HG02763 (cell line): Measurements from ENCODE around the gene DUSP21.
"Not testable (repeated sequence)": the region's sequence is repeated elsewhere in the genome, so short reads cannot be mapped to it uniquely, and the experiment has no call there.

Experiments used
- ATAC-seq: cut with Tn5 transposase; IDR thresholded peaks from one replicate; pipeline ENCODE4 v1.9.1; 2021; ENCODE audit warnings: mild to moderate bottlenecking, moderate library complexity; ENCODE audit not compliant: unreplicated experiment

DUSP21 gene

DNA sequence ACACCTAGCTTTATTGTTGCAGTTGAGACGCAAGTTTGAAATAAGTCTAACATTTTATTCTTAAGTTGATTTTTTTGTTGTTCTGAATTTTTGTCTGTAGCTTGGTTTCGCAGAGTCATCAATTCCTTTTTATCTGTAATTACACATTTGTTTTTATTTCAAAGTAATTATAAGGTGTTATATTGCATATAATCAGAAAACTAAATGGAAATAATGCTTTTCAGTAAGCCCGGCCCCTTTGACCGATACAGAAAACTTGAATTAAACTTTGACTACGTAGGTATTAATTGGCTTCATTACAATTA is 31.3 kb downstream of the DUSP21 start:
- no peak for ATAC-seq

DNA sequence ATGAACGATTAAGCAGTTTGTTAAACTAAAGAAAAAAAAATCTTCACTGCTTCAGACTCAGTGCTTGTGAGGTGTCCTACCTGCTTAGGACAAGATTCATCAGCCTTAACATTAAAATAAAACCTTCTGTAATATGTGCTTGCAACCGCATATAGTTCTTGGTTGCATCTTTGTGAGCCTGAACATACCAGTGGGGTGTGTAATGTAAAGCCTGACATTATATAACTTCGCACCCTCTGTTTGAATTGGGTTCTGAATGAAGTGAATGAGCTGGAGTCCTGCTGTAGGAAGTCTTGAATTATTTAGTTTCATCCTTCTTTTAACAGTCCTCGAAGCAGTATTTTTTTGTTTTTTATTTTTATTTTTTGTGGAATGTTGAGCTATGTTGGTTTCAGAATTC is 32.3 kb downstream of the DUSP21 start:
- ATAC-seq: no peak

GRCh38 chrX:44876767-44877166 is 32.9 kb downstream of the DUSP21 start:
- no peak for ATAC-seq

- no peak for ATAC-seq
These were observed 35.0 kb downstream of the DUSP21 start for GRCh38 chrX:44878780-44879179.

- no peak for ATAC-seq
These were observed 37.7 kb downstream of the DUSP21 start for GRCh38 chrX:44881549-44881948.

DNA sequence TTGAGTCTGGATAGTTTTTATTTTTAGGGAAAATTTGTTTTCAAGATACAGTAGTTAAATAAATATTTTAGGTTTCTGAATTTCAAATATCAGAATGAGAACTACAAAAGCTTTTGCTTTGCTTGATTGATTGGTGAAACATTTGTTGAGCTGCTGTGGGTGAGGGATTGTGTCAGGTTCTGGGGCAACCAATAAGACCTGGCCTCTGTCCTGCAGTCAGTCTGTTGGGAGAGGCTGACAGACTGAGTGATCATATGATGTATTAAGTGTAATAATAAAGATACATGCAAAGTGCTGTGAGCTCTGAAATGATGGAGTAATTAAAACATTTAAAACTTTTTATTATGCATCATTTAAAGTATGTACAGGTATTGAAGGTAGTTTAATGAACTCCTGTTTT is 38.8 kb downstream of the DUSP21 start:
- ATAC-seq: no peak

DNA sequence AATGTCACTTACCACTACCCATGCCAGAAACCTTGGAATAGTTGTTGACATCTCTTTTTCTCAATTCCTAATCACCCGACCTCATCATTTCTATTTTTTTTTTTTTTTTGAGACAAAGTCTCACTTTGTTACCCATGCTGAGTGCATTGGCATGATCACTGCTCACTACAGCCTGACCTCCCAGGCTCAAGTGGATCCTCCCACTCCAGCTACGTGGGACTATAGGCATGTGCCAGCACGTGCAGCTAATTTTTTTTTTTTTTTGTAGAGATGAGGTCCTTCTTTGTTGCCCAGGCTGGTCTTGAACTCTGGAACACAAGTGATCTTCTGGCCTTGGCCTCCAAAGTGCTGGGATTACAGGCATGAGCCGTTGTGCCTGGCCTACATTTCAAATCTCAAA is 41.1 kb downstream of the DUSP21 start:
- ATAC-seq: no peak

DNA sequence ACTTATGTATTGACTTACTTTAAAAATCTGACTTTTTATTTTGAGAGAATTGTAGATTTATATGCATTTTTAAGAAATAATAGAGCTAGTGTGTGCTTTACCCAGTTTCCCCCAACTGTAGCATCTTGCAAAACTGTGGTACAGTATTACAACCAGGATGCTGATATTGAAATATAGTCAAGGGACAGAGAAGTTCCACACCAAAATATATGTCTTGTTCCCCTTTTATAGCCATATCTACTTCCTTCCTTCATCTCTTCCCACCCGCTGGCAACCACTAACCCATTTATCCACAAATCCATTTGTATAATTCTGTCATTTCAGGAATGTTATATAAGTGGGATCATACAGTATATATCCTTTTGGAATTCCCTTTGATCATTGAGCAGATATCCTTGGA is 46.0 kb downstream of the DUSP21 start:
- no peak for ATAC-seq

- no peak for ATAC-seq
These were observed 46.4 kb downstream of the DUSP21 start for GRCh38 chrX:44890247-44890646.

DNA sequence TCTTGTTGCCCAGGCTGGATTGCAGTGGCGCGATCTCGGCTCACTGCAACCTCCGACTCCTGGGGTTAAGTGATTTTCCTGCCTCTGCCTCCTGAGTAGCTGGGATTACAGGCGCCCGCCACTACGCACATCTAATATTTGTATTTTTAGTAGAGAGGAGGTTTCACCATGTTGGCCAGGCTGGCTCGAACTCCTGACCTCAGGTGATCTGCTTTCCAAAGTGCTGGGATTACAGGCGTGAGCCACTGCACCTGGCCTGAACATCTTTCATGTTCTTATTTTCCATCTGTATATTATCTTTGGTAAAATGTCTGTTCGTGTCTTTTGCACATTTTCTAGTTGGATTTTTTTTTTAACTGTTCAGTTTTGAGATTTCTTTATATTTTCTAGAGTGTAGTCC is 46.9 kb downstream of the DUSP21 start:
- not testable (repeated sequence) for ATAC-seq

DNA sequence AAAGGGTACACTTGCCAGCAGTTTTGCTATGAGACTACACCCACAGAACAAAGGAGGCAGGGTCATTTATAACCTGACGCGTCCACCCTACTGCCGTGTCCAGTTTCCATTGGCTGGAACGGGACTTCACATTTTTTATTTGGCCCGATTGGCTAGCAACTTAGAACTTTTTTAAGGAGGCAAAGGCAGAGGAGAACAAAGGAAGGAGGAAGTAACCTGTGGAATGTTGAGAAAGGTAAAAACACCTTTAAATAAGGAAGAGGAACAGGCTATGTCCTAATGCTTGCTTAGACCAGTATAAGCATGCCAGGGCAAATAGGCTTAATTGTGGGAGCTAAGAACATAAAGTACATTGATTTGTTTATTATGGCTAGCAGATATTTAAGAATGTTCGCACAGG is 47.8 kb downstream of the DUSP21 start:
- no peak for ATAC-seq
